Stimulated activated naive CD8-positive, alpha-beta T cell treated with anti-CD3 and anti-CD28 coated beads, Interleukin-15, Interleukin-2, amounts not matched to agents 100 U/mL and 50 U/mL, for 24 hours (primary cell): ENCODE data around the gene DLGAP5.

Experiments
- ATAC-seq: fragments of 150-1000 bp; cut with Tn5 transposase; one replicate; pipeline ENCODE4 v1.10.0; 2021
- DNase-seq: peaks from one replicate; pipeline ENCODE4 v3.0.0; 2021

DLGAP5 gene, protein sequence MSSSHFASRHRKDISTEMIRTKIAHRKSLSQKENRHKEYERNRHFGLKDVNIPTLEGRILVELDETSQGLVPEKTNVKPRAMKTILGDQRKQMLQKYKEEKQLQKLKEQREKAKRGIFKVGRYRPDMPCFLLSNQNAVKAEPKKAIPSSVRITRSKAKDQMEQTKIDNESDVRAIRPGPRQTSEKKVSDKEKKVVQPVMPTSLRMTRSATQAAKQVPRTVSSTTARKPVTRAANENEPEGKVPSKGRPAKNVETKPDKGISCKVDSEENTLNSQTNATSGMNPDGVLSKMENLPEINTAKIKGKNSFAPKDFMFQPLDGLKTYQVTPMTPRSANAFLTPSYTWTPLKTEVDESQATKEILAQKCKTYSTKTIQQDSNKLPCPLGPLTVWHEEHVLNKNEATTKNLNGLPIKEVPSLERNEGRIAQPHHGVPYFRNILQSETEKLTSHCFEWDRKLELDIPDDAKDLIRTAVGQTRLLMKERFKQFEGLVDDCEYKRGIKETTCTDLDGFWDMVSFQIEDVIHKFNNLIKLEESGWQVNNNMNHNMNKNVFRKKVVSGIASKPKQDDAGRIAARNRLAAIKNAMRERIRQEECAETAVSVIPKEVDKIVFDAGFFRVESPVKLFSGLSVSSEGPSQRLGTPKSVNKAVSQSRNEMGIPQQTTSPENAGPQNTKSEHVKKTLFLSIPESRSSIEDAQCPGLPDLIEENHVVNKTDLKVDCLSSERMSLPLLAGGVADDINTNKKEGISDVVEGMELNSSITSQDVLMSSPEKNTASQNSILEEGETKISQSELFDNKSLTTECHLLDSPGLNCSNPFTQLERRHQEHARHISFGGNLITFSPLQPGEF

GRCh38 chr14:55191203-55192053, at the start of gene DLGAP5:
Gene DLGAP5 (minus strand): TSS chr14:55191585. CDS start chr14:55189179, 2,406 bp downstream.
- DNase-seq (peak; percentile 89), ATAC-seq (peak; percentile 99)

DNA sequence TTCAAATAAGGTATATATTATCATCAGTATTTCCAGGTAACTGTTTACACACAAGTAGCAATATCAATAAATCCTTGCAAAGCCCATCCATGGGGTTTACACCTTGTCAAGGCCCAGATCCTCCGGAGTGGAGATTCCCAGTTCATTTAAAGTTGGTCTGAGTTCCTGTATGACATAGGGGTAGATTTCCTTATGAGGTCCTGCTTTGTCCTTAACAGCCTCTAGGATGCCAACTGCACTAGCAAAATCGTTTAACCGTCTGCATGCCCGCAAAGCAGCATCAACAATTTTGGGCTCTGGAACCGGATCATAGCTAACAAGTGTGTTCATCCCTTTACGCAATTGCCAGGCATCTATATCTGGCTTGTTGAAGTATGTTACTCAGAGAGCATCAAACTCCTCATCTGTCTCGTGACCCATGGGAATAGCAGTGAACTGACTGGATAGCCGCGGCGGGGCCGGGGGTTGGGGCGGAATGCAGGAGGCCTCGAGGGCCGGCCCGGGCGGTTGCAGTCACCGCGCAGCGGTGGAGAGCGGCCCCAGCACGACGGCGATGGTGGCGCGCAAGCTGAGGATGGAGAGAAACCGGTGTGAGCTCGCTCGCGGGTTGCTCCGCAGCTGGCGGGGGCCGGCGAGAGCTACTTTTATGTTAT, 49.3 kb upstream of the DLGAP5 start:
- no peak for DNase-seq

DNA sequence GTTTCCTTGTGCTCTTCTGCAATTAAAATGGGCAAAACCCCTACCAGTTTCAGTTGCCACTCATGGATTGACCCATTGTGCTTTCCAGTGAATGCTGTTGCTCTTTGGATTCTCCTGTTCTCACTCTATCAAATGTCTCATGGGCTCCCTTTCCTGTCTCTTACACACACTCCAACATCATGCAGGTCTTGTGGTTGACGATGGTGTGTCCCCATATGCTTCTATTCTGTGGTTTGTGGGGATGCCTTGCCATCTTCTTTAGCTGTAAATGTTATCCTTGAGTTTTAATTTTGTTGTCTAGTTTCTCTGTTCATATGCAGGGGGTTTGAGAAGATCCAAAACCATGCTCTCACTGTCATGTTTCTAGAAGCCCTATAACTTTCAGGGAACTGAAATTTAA, 47.9 kb upstream of the DLGAP5 start:
- ATAC-seq (no peak), DNase-seq (no peak)

More for the DNA sequence above, 49.3 kb upstream of the DLGAP5 start:
- no peak for ATAC-seq

DNA sequence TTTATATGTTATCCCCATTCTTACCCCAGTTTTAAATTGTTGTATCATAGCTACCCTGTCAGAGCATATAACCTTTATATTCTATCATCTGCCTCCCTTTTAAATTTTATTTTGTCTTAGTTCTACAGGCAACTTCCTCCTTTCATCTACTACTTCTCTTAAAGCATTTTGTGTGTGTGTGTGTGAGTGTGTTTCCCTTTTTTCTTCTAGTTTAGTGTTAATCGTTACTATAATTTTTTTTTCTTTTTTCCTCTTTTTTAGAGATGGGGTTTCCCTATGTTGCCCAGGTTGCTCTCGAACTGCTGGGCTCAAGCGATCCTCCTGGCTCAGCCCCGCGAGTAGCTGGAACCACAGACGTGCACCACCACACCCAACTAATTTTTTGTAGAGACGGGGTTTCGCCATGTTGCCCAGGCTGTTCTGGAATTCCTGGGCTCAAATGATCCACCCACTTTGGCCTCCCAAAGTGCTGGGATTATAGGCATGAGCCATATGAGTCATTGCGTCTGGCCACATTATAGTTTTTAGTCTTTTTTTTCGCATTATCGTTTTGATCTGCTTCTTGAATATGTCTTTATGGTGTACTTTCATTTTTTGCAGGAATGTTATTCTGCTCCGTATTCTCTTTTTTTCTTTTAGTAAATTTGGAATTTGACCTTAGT, 46.8 kb upstream of the DLGAP5 start:
- ATAC-seq (no peak), DNase-seq (no peak)

- ATAC-seq, result no peak
These were observed 42.2 kb upstream of the DLGAP5 start for GRCh38 chr14:55233591-55233990.

GRCh38 chr14:55228261-55228660, 36.9 kb upstream of the DLGAP5 start:
- no peak for DNase-seq
- no peak for ATAC-seq

More at GRCh38 chr14:55233591-55233990, 42.2 kb upstream of the DLGAP5 start:
- no peak for DNase-seq

DNA sequence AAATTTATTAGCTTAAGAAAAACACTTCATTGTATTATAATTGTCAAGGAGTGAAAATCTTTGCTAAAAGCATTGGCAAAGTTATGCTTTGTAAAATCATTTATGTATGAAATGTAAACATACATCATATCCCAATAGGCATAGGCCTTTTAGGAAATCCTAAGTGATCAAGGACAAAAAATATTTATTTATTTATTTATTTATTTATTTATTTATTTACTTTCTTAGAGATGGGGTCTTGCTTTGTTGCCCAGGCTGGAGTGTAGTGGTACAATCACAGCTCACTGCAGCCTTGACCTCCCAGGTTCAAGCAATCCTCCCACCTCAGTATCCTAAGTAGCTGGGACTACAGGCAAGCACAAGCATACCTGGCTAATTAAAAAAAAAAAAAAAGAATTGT, 32.0 kb upstream of the DLGAP5 start:
- no peak for DNase-seq
- ATAC-seq, result no peak

- ATAC-seq (no peak), DNase-seq (no peak)
These were observed 30.6 kb upstream of the DLGAP5 start for GRCh38 chr14:55221968-55222367.

- ATAC-seq (no peak), DNase-seq (no peak)
These were observed 29.8 kb upstream of the DLGAP5 start for GRCh38 chr14:55221186-55221585.

- DNase-seq (no peak), ATAC-seq (no peak)
These were observed 28.8 kb upstream of the DLGAP5 start for GRCh38 chr14:55220230-55220629.

- ATAC-seq (no peak), DNase-seq (no peak)
These were observed 21.2 kb upstream of the DLGAP5 start for GRCh38 chr14:55212634-55213033.

DNA sequence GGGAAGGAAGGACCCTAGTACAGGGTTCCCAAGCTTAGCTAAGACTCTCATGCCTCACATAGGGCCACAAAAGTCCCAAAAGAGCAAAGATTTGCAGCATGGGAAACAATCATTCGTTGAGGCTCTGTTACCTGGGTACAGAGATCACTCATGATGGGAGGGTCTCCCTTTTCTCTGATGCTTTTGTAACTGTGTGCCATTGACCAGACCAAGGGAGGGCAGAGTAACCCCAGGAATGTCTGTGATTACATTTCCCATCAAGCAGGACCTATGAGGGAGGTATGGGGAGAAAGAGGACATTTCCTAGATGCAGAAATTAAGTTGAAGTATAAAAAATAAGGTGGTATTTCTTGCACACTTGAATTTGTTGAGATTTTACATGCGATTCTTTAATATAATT, 16.4 kb upstream of the DLGAP5 start:
- no peak for DNase-seq
- no peak for ATAC-seq

DNA sequence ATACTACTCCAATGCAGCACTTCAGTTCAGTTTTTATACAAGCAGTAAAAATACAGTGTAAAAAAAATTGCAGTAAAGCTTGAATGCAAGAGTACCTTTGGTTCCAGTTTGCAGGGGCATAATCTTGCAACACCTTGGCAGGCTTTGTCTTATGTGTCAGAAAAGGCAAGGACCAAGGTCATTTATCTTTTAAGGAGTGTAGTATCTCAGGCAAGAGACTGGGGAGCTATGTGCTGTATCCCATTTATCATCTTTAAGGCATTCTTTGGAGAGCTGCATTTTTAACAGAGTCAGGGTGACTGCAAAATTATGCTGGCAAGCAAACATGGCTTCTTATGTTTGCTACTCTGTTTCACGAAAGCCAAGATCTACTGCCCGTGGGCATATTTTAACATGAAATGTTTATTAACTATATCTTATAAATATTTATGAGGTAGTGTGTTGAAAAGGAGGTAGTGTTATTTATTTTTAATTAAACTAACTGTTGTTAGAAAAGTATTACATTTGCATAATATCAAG, 14.8 kb upstream of the DLGAP5 start:
- no peak for ATAC-seq

DNA sequence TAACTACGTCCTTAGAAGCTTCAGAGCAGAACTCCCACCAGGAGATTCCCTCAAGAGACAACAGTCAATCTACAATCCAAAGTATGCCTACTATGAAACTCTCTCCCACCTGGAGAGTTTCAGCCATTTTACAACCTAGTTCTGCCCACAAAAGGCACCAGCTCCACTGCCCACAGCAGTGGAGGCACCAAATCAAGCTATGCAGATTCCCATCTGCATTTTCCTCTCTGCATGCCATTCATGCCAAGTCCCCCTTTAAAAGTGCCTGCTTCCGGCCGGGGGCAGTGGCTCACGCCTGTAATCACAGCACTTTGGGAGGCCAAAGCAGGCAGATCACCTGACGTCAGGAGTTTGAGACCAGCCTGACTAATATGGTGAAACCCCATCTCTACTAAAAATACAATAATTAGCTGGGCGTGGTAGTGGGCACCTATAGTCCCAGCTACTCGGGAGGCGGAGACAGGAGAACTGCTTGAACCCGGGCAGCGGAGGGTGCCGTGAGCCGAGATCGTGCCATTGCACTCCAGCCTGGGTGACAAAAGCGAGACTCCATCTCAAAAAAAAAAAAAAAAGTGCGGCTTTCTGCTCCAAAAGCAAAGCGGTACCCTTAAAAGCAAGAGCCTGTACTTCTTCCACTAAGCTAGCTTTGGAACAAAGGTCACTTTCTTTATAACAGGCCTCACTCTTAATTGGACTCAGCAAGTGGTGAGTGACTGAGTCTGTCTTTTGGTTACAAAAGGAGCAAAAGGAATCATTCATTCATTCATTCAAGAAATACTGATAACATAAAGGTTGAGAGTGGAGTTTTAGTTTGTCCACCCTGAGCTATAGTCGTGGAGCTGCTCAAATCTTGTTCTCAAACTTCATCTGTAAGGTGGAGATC, 10.1 kb upstream of the DLGAP5 start:
- DNase-seq, result no peak
- no peak for ATAC-seq

More for the DNA sequence above, 14.8 kb upstream of the DLGAP5 start:
- no peak for DNase-seq

- ATAC-seq (no peak), DNase-seq (no peak)
These were observed 9.3 kb upstream of the DLGAP5 start for GRCh38 chr14:55200651-55201050.

DNA sequence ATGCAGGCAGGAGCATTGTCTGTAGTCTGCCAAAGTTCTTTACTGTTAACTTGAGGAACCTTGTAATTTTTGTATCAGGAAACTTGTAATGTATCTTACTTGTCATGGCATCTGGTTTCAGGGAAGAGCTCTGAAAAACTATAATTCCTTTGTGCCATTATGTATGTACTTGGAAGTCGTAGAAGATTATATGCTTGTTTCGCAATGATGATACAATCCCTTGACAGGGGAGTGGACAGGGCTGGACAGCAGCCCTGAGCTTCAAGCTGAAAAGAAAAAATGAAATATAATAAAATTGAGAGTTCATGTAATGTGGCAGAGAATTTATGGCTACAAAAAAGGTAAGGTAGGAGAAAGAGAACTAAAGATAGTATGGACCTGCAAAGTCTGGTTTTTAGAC, 7.4 kb upstream of the DLGAP5 start:
- ATAC-seq, result no peak

DNA sequence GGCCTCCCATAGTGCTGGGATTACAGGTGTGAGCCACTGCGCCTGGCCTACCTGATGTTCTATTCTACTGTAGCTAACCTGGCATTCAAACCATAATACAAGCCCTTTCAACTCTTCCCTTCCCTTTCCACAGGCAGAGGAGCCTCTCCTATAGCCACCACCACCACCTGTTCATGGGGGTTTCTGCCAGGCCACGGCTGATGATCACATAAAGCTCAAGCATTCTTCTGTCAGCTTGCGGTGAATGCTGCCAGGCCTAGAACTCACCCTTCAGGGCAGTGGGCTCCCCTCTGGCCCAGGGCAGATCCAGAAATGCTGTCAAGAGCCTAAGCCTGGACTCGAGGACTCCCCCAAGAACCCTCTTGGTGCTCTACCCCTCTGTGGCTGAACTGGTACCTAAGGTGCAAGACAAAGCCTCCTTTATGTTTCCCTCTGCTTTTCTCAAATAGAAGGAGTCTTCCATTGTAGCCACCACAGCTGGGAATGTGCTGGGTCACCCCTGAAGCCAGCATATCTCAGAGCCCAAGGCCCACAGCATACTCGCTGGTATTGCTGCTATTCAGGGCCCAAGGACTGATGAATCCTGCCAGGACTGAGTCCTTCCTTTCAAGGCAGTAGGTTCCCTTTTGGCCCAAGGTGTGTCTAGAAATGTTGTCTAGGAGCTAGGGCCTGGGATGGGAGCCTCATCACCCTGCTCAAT, 3.4 kb upstream of the DLGAP5 start:
- ATAC-seq (no peak), DNase-seq (no peak)

More for the DNA sequence above, 7.4 kb upstream of the DLGAP5 start:
- no peak for DNase-seq

DNA sequence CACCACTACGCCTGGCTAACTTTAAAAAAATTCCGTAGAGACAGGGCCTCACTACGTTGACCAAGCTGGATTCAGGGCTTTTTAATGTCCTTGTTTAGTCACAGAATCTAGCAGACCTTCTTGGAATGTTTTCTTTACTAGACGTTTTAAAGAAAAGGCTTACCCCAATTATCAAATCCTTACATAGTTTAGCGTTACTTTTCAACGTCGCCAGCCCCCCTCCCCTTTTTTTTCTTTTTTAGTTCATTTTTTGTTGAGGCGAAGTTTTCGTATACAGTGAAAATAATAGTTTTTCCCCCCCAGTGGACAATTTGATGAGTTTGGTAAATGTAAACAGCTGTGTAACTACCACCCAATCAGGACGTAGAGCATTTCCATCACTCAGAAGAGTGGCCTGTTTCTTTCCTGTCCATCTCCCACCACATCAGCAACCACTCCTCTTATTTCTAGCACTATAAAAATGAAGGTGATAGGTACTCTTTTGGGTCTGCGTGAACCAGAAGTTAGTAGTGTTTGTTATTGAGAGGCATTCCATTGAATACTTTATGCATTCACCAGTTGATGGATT, 753 bp upstream of the DLGAP5 start:
- ATAC-seq (no peak), DNase-seq (no peak)

GRCh38 chr14:55190906-55191202, 531 bp downstream of the DLGAP5 start:
- ATAC-seq (no peak), DNase-seq (no peak)
